ENCODE measurements around the gene INPPL1.

DNA sequence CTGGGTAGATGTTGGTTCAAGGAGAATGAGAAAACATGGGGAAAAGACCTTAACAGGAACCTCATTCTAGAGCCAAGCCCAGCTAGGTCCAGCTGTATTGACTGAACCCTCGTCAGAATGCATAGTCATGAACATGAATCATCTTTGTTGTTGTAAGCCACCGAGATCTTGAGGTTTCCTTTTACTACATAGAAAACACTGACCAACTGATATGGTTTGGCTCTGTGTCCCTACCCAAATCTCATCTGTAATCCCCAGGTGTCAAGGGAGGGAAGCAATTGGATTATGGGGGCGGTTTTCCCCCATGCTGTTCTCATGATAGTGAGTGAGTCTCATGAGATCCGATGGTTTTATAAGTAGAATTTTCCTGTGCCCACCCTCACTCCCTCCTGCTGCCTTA is 38.8 kb downstream of the INPPL1 start:
- TF ChIP-seq, protein P1, sequence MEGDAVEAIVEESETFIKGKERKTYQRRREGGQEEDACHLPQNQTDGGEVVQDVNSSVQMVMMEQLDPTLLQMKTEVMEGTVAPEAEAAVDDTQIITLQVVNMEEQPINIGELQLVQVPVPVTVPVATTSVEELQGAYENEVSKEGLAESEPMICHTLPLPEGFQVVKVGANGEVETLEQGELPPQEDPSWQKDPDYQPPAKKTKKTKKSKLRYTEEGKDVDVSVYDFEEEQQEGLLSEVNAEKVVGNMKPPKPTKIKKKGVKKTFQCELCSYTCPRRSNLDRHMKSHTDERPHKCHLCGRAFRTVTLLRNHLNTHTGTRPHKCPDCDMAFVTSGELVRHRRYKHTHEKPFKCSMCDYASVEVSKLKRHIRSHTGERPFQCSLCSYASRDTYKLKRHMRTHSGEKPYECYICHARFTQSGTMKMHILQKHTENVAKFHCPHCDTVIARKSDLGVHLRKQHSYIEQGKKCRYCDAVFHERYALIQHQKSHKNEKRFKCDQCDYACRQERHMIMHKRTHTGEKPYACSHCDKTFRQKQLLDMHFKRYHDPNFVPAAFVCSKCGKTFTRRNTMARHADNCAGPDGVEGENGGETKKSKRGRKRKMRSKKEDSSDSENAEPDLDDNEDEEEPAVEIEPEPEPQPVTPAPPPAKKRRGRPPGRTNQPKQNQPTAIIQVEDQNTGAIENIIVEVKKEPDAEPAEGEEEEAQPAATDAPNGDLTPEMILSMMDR (IDR thresholded peaks at IDR 0.05) = no peak
- no peak for TF ChIP-seq POLR2A (IDR thresholded peaks at IDR 0.05)
